ENCODE data around the gene CALM1. TPM values are rescaled to one million over a fixed set of nuclear protein-coding genes. Genes with fewer than 3 reads are reported as not detected.

The CALM1 gene
- total and polyA plus RNA-seq, 10 of the 15 experiments (the other 5 are each of a cell fraction or from before 2014, with no cell fraction given) = 110 to 729 (median 261) TPM

DNA sequence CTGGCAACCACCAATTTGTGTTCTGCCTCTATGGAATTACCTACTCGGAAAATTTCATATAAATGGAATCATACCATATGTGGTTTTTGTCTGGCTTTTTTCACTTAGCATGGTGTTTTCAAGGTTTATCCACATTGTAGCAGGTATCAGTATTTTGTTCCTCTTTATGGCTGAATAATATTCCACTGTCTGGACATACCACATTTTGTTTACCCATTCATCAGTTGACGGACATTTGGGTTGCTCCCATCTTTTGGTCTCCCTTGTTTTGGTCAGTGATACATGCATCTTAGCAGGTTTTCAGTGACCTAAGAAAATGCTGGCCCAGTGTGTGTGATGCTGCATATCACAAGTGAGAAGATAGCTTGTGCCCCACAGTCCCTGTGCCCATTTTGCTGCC is 21.2 kb downstream of the CALM1 start (continued):
- TF ChIP-seq PAX8 (IDR thresholded peaks at IDR 0.05) = no peak

DNA sequence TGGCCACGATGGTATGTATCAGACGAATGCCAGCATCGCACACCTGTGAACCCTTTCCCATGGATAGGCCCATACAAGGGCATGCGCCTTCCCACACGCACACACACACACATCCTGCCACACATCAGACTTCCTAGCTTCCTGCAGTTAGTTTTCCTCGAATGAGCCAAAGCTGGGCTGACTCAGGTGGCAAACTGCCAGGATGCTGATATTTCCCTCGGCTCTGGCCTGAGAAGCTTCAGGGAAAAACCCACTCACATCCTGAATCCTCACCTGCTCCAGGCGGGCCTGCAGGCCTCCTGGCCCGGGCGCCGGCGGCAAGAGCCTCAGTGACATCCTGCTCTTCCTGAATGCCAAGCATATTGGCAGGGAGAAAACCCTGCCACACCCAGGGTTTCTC is 22.4 kb downstream of the CALM1 start:
- Histone ChIP-seq H3K27me3 (replicated peaks in 1 of 2; ENCODE audit: control insufficient read depth in 2 of 2, insufficient read depth in 2 of 2, low read length in 1 of 2) (no peaks in the 10 kb centered on the region), H2AFZ (ENCODE audit: control insufficient read depth, low read depth, low read length) (no peak overlapping the region), H3K9ac (ENCODE audit: control insufficient read depth, insufficient read depth, low read length) (no peak overlapping the region), H3K4me1 (ENCODE audit: control insufficient read depth, insufficient read depth, low read length) (no peaks in the 10 kb centered on the region), H3K4me2 (ENCODE audit: control insufficient read depth, insufficient read depth) (no peak overlapping the region), H3K9me3 (replicated peaks; ENCODE audit: control insufficient read depth, insufficient read depth, low read length) (no peaks in the 10 kb centered on the region), H3K79me2 (ENCODE audit: control insufficient read depth, insufficient read depth, low read length) (no peaks in the 10 kb centered on the region), H3K36me3 (ENCODE audit: control insufficient read depth in 2 of 2, insufficient read depth in 2 of 2, low read length in 1 of 2) (no peaks in the 10 kb centered on the region), H4K20me1 (ENCODE audit: control insufficient read depth, insufficient read depth) (no peaks in the 10 kb centered on the region), H3K27ac (ENCODE audit: control insufficient read depth, insufficient read depth) (no peak overlapping the region), H3K4me3 (no peak overlapping the region)
- BruUV-seq (replicated peaks) = no TSS peak
- ChIA-PET SMC1A (ENCODE audit: uncharacterized antibody, unreplicated experiment) (no interaction called here), POLR2A (no interaction called here), CTCF (interaction anchor here (0.6 kb wide), 1 partner anchor 899 kb away, joined by 3 read pairs; no protein-coding TSS in a partner anchor), RAD21 (ENCODE audit: unreplicated experiment) (no interaction called here)
- no peak for DNase-seq (ENCODE audit: low read depth, low spot score)
- TF ChIP-seq RCOR1 (conservative IDR thresholded peaks at IDR 0.05; ENCODE audit: low read depth, low read length) = no peak
- no peak for TF ChIP-seq SPI1 (IDR thresholded peaks at IDR 0.05; ENCODE audit: borderline replicate concordance, insufficient read depth, low read depth, low read length)
- TF ChIP-seq TAF1 (IDR thresholded peaks at IDR 0.05; ENCODE audit: borderline replicate concordance, low read depth, low read length) = no peak
- TF ChIP-seq ETV6 (conservative IDR thresholded peaks at IDR 0.05 in 1 of 2, IDR thresholded peaks at IDR 0.05 in 1 of 2; ENCODE audit: borderline replicate concordance in 1 of 2, low read depth in 1 of 2) = no peak
- no peak for TF ChIP-seq ZZZ3 (IDR thresholded peaks at IDR 0.05; ENCODE audit: control insufficient read depth, insufficient read length, low read depth)
- no peak for TF ChIP-seq MTA3 (IDR thresholded peaks at IDR 0.05; ENCODE audit: borderline replicate concordance, low read length)
- TF ChIP-seq ZNF622 (IDR thresholded peaks at IDR 0.05) = no peak
- no peak for TF ChIP-seq EED (IDR thresholded peaks at IDR 0.05; ENCODE audit: low read depth)
- no peak for TF ChIP-seq WRNIP1 (IDR thresholded peaks at IDR 0.05; ENCODE audit: borderline replicate concordance, low read depth, low read length)
- no peak for TF ChIP-seq MEF2B (IDR thresholded peaks at IDR 0.05; ENCODE audit: partially characterized antibody, poor library complexity, severe bottlenecking)
- no peak for TF ChIP-seq ZNF274 (IDR thresholded peaks at IDR 0.05; ENCODE audit: insufficient read depth, insufficient read length)
- TF ChIP-seq KLF5 (IDR thresholded peaks at IDR 0.05; ENCODE audit: partially characterized antibody) = no peak
- TF ChIP-seq NR2C2 (IDR thresholded peaks at IDR 0.05; ENCODE audit: borderline replicate concordance, control insufficient read depth, insufficient read length, low read depth) = no peak
- TF ChIP-seq, protein P1, sequence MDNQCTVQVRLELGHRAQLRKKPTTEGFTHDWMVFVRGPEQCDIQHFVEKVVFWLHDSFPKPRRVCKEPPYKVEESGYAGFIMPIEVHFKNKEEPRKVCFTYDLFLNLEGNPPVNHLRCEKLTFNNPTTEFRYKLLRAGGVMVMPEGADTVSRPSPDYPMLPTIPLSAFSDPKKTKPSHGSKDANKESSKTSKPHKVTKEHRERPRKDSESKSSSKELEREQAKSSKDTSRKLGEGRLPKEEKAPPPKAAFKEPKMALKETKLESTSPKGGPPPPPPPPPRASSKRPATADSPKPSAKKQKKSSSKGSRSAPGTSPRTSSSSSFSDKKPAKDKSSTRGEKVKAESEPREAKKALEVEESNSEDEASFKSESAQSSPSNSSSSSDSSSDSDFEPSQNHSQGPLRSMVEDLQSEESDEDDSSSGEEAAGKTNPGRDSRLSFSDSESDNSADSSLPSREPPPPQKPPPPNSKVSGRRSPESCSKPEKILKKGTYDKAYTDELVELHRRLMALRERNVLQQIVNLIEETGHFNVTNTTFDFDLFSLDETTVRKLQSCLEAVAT (IDR thresholded peaks at IDR 0.05) = no peak
- no peak for TF ChIP-seq LARP7 (IDR thresholded peaks at IDR 0.05)
- TF ChIP-seq FOS (IDR thresholded peaks at IDR 0.05; ENCODE audit: borderline replicate concordance, extremely low read depth, insufficient read length) = no peak
- WGBS (ENCODE audit: insufficient coverage, insufficient replicate concordance, low lambda C conversion rate, missing lambda C conversion rate) = 49% methylated on average over 12 of the region's 12 CpGs
- in situ Hi-C loops (cut with MboI) (no loop called here), intact Hi-C loops (cut with micrococcal nuclease; ENCODE audit: unreplicated experiment) (no loop called here)
- no peak for ATAC-seq
- no peak for FAIRE-seq

All from GM12878 (cell line).